ENCODE measurements around the gene AP3B1.

- TF ChIP-seq MXI1 (IDR thresholded peaks at IDR 0.05; ENCODE audit: low read depth, low read length) = no peak
- TF ChIP-seq, protein P1, sequence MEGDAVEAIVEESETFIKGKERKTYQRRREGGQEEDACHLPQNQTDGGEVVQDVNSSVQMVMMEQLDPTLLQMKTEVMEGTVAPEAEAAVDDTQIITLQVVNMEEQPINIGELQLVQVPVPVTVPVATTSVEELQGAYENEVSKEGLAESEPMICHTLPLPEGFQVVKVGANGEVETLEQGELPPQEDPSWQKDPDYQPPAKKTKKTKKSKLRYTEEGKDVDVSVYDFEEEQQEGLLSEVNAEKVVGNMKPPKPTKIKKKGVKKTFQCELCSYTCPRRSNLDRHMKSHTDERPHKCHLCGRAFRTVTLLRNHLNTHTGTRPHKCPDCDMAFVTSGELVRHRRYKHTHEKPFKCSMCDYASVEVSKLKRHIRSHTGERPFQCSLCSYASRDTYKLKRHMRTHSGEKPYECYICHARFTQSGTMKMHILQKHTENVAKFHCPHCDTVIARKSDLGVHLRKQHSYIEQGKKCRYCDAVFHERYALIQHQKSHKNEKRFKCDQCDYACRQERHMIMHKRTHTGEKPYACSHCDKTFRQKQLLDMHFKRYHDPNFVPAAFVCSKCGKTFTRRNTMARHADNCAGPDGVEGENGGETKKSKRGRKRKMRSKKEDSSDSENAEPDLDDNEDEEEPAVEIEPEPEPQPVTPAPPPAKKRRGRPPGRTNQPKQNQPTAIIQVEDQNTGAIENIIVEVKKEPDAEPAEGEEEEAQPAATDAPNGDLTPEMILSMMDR (IDR thresholded peaks at IDR 0.05) = no peak
- no peak for TF ChIP-seq YY1 (IDR thresholded peaks at IDR 0.05; ENCODE audit: low read depth)
- no peak for TF ChIP-seq SIN3A (IDR thresholded peaks at IDR 0.05; ENCODE audit: borderline replicate concordance, low read depth, low read length)
- no peak for TF ChIP-seq CHD2 (IDR thresholded peaks at IDR 0.05; ENCODE audit: low read length, partially characterized antibody)
- no peak for TF ChIP-seq SMC3 (IDR thresholded peaks at IDR 0.05; ENCODE audit: low read depth, low read length)
- no peak for TF ChIP-seq GATA2 (CRISPR knock-in tag; IDR thresholded peaks at IDR 0.05)
- no peak for TF ChIP-seq RCOR1 (IDR thresholded peaks at IDR 0.05; ENCODE audit: low read length)
- no peak for TF ChIP-seq POLR2AphosphoS5 (IDR thresholded peaks at IDR 0.05; ENCODE audit: low read depth, low read length)
Observed at GRCh38 chr5:78264600-78264999, 29.9 kb downstream of the AP3B1 start.
